Liver (tissue), 3 donors: ENCODE measurements around the gene KNOP1.

Source experiments
- CTCF ChIP-seq: fragments of 150-350 bp; IDR thresholded peaks from 2 replicates; pipeline ENCODE4 v1.5.1; 2017; ENCODE audit warnings: improper control_type of control experiment, low read depth, low read length; ENCODE audit not compliant: missing input control
- EGR1 ChIP-seq, 2 donors: IDR thresholded peaks; 2 replicates each; pipeline ENCODE4 v1.6.1; 2016 to 2018; ENCODE audit warnings: antibody characterized with exemption in 2 of 2, low read depth in 2 of 2
- FOXA2 ChIP-seq: IDR thresholded peaks from 2 replicates; pipeline ENCODE4 v1.6.1; 2016; ENCODE audit warnings: antibody characterized with exemption
- HNF4A ChIP-seq, 2 donors: conservative IDR thresholded peaks; 2 replicates each; pipeline ENCODE4 v1.6.1; 2016; ENCODE audit warnings: antibody characterized with exemption in 2 of 2, mild to moderate bottlenecking in 2 of 2
- RAD21 ChIP-seq, 2 donors: IDR thresholded peaks; 2 replicates each; pipeline ENCODE4 v1.6.1; 2016; ENCODE audit warnings: antibody characterized with exemption in 2 of 2, mild to moderate bottlenecking in 2 of 2
- YY1 ChIP-seq: IDR thresholded peaks from 2 replicates; pipeline ENCODE4 v1.6.1; 2016; ENCODE audit warnings: antibody characterized with exemption, mild to moderate bottlenecking
- donor health status: healthy.
- donor health status: healthy.

- TF ChIP-seq CTCF (no peak), RAD21 (IDR thresholded peaks at IDR 0.05) (no peak), FOXA2 (no peak), YY1 (no peak), EGR1 (IDR thresholded peaks at IDR 0.05; ENCODE audit: low read depth in 2 of 2) (no peak), HNF4A (conservative IDR thresholded peaks at IDR 0.05) (no peak)
Measured at GRCh38 chr16:19685176-19685575, 32.9 kb downstream of the KNOP1 start.
